ENCODE measurements around the gene GFRA4.

DNA sequence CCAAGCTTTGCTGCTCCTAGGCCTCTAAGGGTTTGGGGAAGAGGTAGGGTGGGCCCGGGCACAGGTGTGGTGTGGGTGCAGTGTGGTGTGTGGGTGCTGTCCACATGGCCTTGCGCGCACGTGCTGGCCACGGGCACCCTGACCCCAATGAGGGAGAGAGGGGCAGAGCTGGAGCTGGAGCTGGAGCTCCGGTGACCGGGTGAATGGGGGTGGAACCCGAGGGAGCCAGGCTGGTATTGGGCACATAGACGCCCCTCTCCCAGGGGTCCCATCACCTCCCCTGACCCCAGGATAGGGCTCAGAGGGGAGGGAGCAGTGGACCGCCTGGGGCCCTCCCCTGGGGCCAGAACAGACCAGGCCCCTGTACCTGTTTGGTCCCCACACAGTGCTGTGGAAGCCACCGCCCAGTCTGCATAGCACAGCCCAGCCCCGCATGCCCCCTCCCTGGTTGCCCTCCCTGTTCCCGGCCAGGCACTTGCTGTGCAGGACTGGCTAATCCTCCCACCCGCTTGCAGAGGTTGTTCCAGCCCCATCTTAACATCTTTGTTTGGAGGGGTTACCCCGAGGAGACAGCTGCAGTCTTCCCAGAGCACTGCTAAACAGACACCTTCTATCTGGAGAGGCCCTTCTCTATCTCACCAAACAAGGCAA, 17.6 kb upstream of the GFRA4 start:
- TF ChIP-seq, protein P1, sequence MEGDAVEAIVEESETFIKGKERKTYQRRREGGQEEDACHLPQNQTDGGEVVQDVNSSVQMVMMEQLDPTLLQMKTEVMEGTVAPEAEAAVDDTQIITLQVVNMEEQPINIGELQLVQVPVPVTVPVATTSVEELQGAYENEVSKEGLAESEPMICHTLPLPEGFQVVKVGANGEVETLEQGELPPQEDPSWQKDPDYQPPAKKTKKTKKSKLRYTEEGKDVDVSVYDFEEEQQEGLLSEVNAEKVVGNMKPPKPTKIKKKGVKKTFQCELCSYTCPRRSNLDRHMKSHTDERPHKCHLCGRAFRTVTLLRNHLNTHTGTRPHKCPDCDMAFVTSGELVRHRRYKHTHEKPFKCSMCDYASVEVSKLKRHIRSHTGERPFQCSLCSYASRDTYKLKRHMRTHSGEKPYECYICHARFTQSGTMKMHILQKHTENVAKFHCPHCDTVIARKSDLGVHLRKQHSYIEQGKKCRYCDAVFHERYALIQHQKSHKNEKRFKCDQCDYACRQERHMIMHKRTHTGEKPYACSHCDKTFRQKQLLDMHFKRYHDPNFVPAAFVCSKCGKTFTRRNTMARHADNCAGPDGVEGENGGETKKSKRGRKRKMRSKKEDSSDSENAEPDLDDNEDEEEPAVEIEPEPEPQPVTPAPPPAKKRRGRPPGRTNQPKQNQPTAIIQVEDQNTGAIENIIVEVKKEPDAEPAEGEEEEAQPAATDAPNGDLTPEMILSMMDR (IDR thresholded peaks at IDR 0.05), result no peak
- no peak for TF ChIP-seq POLR2A (IDR thresholded peaks at IDR 0.05)

Data from adrenal gland (tissue), 5 donors.